SK-N-SH (cell line): ENCODE results near the gene LAPTM4A. TPM values are rescaled to one million over a fixed set of nuclear protein-coding genes. Genes with fewer than 3 reads are reported as not detected.

ENCODE experiments used
- CTCF ChIA-PET: fragments of 300-600, 350-600 bp; formaldehyde crosslinking; extraction: SDS; loops from one replicate; lab custom pipeline; 2021; lab: Yijun Ruan, JAX
- POLR2A ChIA-PET: fragments of 350-600 bp; sonication (Branson Sonifier 250); formaldehyde crosslinking; extraction: SDS; loops from one replicate; lab custom pipeline; 2020; ENCODE audit warnings: antibody characterized with exemption, inconsistent platforms; lab: Yijun Ruan, JAX
- DNase-seq: peaks from one replicate; pipeline ENCODE4 v3.0.0; 2012
- H2AFZ ChIP-seq: fragments of 200-600 bp; sonication (generic); 2 replicates; pipeline ENCODE4 v1.8.1; 2016; ENCODE audit warnings: antibody characterized with exemption, mild to moderate bottlenecking, low read depth
- H3F3A ChIP-seq: fragments of 200-600 bp; sonication (generic); replicated peaks from 2 replicates; pipeline ENCODE3; 2016; ENCODE audit warnings: antibody characterized with exemption, mild to moderate bottlenecking; ENCODE audit not compliant: insufficient read depth
- H3K27ac ChIP-seq, 2 experiments: fragments of 200-500 bp in 1 of 2; fragments of 200-600 bp in 1 of 2; sonication (Bioruptor generic) in 1 of 2; sonication (generic), shearing (Covaris generic) in 1 of 2; 2 replicates each; pipeline versions ENCODE4 v1.5.1 to v1.6.1; 2014 to 2016; ENCODE audit warnings: low read depth in 2 of 2, inconsistent platforms in 1 of 2, low read length in 1 of 2, mild to moderate bottlenecking in 1 of 2, mixed read lengths in 1 of 2
- H3K27me3 ChIP-seq: fragments of 200-600 bp; sonication (generic), shearing (Covaris generic); 2 replicates; pipeline ENCODE4 v1.6.1; 2016; ENCODE audit warnings: mixed run types; ENCODE audit not compliant: insufficient read depth
- H3K36me3 ChIP-seq, 2 experiments: fragments of 200-500 bp in 1 of 2; fragments of 200-600 bp in 1 of 2; sonication (Bioruptor generic) in 1 of 2; sonication (generic) in 1 of 2; replicated peaks in 1 of 2; 2 replicates each; pipeline versions ENCODE3 to v1.5.1; 2014 to 2016; ENCODE audit warnings: low read length in 1 of 2, mild to moderate bottlenecking in 1 of 2; ENCODE audit not compliant: insufficient read depth in 2 of 2, control insufficient read depth in 1 of 2
- H3K4me1 ChIP-seq, 2 experiments: fragments of 200-500 bp in 1 of 2; fragments of 200-600 bp in 1 of 2; sonication (Bioruptor generic) in 1 of 2; sonication (generic), shearing (Covaris generic) in 1 of 2; 2 replicates each; pipeline versions ENCODE4 v1.5.1 to v1.6.1; 2014 to 2016; ENCODE audit warnings: low read depth in 1 of 2, low read length in 1 of 2, mixed run types in 1 of 2; ENCODE audit not compliant: insufficient read depth in 2 of 2, control insufficient read depth in 1 of 2
- H3K4me2 ChIP-seq: fragments of 200-600 bp; sonication (generic), shearing (Covaris generic); 2 replicates; pipeline ENCODE4 v1.6.1; 2017; ENCODE audit warnings: mixed run types
- H3K4me3 ChIP-seq, 2 experiments: fragments of 200-500 bp in 1 of 2; fragments of 200-600 bp in 1 of 2; sonication (Bioruptor generic) in 1 of 2; sonication (generic), shearing (Covaris generic) in 1 of 2; 2 replicates each; pipeline versions ENCODE4 v1.5.1 to v1.8.1; 2014 to 2016; ENCODE audit warnings: low read depth in 2 of 2, inconsistent platforms in 1 of 2, low read length in 1 of 2, mild to moderate bottlenecking in 1 of 2, mixed read lengths in 1 of 2, moderate library complexity in 1 of 2
- H3K79me2 ChIP-seq: fragments of 200-600 bp; sonication (generic); 2 replicates; pipeline ENCODE4 v1.8.1; 2017; ENCODE audit warnings: mild to moderate bottlenecking; ENCODE audit not compliant: insufficient read depth
- H3K9ac ChIP-seq: fragments of 200-600 bp; sonication (generic); 2 replicates; pipeline ENCODE4 v1.6.1; 2017; ENCODE audit warnings: mixed run types
- H3K9me2 ChIP-seq: fragments of 200-600 bp; sonication (generic); 2 replicates; pipeline ENCODE4 v1.6.1; 2017; ENCODE audit warnings: mixed run types
- H3K9me3 ChIP-seq: fragments of 200-600 bp; sonication (generic); 2 replicates; pipeline ENCODE4 v1.6.1; 2017; ENCODE audit warnings: mixed run types, mild to moderate bottlenecking, moderate library complexity
- H4K20me1 ChIP-seq: fragments of 200-600 bp; sonication (generic); 2 replicates; pipeline ENCODE4 v1.6.1; 2017; ENCODE audit warnings: mild to moderate bottlenecking, mixed run types; ENCODE audit not compliant: insufficient read depth
- CTCF ChIP-seq: fragments of 200-600 bp; sonication (generic); IDR thresholded peaks from 2 replicates; pipeline ENCODE4 v1.6.1; 2017; ENCODE audit warnings: antibody characterized with exemption, mild to moderate bottlenecking, moderate library complexity
- ELF1 ChIP-seq: IDR thresholded peaks from 2 replicates; pipeline ENCODE4 v1.4.0; 2012
- EP300 ChIP-seq, 2 experiments: IDR thresholded peaks; 2 replicates each; pipeline versions ENCODE4 v1.4.0 to v1.6.1; 2012; ENCODE audit warnings: borderline replicate concordance in 1 of 2, low read depth in 1 of 2, low read length in 1 of 2
- EZH2phosphoT487 ChIP-seq: fragments of 200-600 bp; sonication (generic); IDR thresholded peaks from 2 replicates; pipeline ENCODE4 v1.6.1; 2017; ENCODE audit warnings: low read depth, mixed run types, mild to moderate bottlenecking, antibody characterized with exemption, moderate library complexity, borderline replicate concordance
- FOXJ3 ChIP-seq: sonication (generic); formaldehyde crosslinking; IDR thresholded peaks from 2 replicates; pipeline ENCODE4 v1.5.1; 2020; ENCODE audit warnings: mild to moderate bottlenecking, missing genetic modification reagents
- GABPA ChIP-seq: IDR thresholded peaks from 2 replicates; pipeline ENCODE4 v1.4.0; 2012; ENCODE audit warnings: low read depth, mild to moderate bottlenecking
- JUND ChIP-seq: IDR thresholded peaks from 2 replicates; pipeline ENCODE4 v1.4.0; 2012
- MXI1 ChIP-seq: IDR thresholded peaks from 2 replicates; pipeline ENCODE4 v1.6.1; 2012; ENCODE audit warnings: mild to moderate bottlenecking, low read depth, low read length, improper control_type of control experiment
- PBX3 ChIP-seq: IDR thresholded peaks from 2 replicates; pipeline ENCODE4; 2012
- POLR2AphosphoS5 ChIP-seq: IDR thresholded peaks from 2 replicates; pipeline ENCODE4 v1.6.1; 2012; ENCODE audit warnings: low read depth, low read length
- RAD21 ChIP-seq: IDR thresholded peaks from 2 replicates; pipeline ENCODE4 v1.6.1; 2012; ENCODE audit warnings: mild to moderate bottlenecking, low read length
- REST ChIP-seq: IDR thresholded peaks from 2 replicates; pipeline ENCODE4 v1.6.1; 2012; ENCODE audit warnings: mild to moderate bottlenecking, low read depth, low read length, moderate library complexity
- RFX5 ChIP-seq: IDR thresholded peaks from 2 replicates; pipeline ENCODE4 v1.6.1; 2012; ENCODE audit warnings: mild to moderate bottlenecking, improper control_type of control experiment, low read length
- SIN3A ChIP-seq: IDR thresholded peaks from 2 replicates; pipeline ENCODE4 v1.6.1; 2012; ENCODE audit warnings: low read depth, mild to moderate bottlenecking, low read length, moderate library complexity, borderline replicate concordance
- SMC3 ChIP-seq: IDR thresholded peaks from 2 replicates; pipeline ENCODE4 v1.6.1; 2012; ENCODE audit warnings: low read depth, low read length, improper control_type of control experiment
- TCF12 ChIP-seq: IDR thresholded peaks from 2 replicates; pipeline ENCODE4 v1.4.0; 2012
- TEAD4 ChIP-seq: IDR thresholded peaks from 2 replicates; pipeline ENCODE4 v1.4.0; 2012; ENCODE audit warnings: mild to moderate bottlenecking, borderline replicate concordance; ENCODE audit not compliant: insufficient read depth
- YY1 ChIP-seq: IDR thresholded peaks from 2 replicates; pipeline ENCODE4 v1.4.0; 2012; ENCODE audit warnings: low read depth, mild to moderate bottlenecking
- WGBS: methylation state at CpG from one replicate; pipeline ENCODE4 v1.1.6; 2017; ENCODE audit warnings: low lambda C conversion rate; 5-methylcytosine and 5-hydroxymethylcytosine counted together
- polyA plus RNA-seq, 3 experiments: library from polyadenylated mRNA; depleted of rRNA; stranded (reverse); fragments of >200 nt; gene quantifications; 2 replicates each; pipeline ENCODE4 v1.2.3, GENCODE V29; 2012

LAPTM4A gene
- polyA plus RNA-seq, 1 of the 3 experiments (the other 2 are of a cell fraction): 306 TPM

GRCh38 chr2:20052229-20052851 lies 912 bp upstream of the LAPTM4A start:
- H3K36me3 ChIP-seq: no peaks in the 10 kb centered on the region
- no peaks in the 10 kb centered on the region for H3K9me3 ChIP-seq
- no peaks in the 10 kb centered on the region for H3K9me2 ChIP-seq
- peak overlapping the region; percentile 85 for H3K9ac ChIP-seq
- peak overlapping the region; percentile 72 to 99 for H3K4me3 ChIP-seq
- TF ChIP-seq SIN3A (no peak), SMC3 (no peak), RFX5 (no peak), MXI1 (no peak), EP300 (IDR thresholded peaks at IDR 0.05; ENCODE audit: borderline replicate concordance in 1 of 2, low read depth in 1 of 2, low read length in 1 of 2) (no peak), TCF12 (no peak), FOXJ3 (CRISPR knock-in tag) (no peak), EZH2phosphoT487 (no peak)
- H3K4me2 ChIP-seq: peak overlapping the region; percentile 72
- WGBS: 2% methylated on average over 10 of the region's 10 CpGs
- H3K79me2 ChIP-seq: peaks cover 49% of the 10 kb centered on the region
- H3K27me3 ChIP-seq: no peaks in the 10 kb centered on the region
- peak overlapping the region; percentile 79 for H2AFZ ChIP-seq
- H3F3A ChIP-seq: peaks cover 3% of the 10 kb centered on the region
- DNase-seq: no peak
- H3K4me1 ChIP-seq: peaks cover 11 to 30% of the 10 kb centered on the region in 2 experiments; a peak in 3 of 4 replicates
- ChIA-PET POLR2A (interaction anchor here (0.9 to 3.1 kb wide), 10 partner anchors 8 to 151 kb away, joined by 3 to 30 read pairs (median 4); partner anchors contain the start of genes MATN3 and WDR35), CTCF (interaction anchor here (0.6 to 6.3 kb wide), 11 partner anchors 12 to 864 kb away, joined by 3 to 54 read pairs (median 3); partner anchors contain the start of gene MATN3)
- H4K20me1 ChIP-seq: peaks cover 22% of the 10 kb centered on the region
- peak overlapping the region; percentile 98 to 100 for H3K27ac ChIP-seq

GRCh38 chr2:20050646-20051531 lies 539 bp downstream of the LAPTM4A start:
- Histone ChIP-seq H3K4me3 (peak overlapping the region; percentile 72 to 99), H3K9me2 (no peaks in the 10 kb centered on the region), H3F3A (peaks cover 3% of the 10 kb centered on the region), H3K4me1 (peaks cover 11 to 34% of the 10 kb centered on the region in 2 experiments; a peak in 3 of 4 replicates), H2AFZ (0 out of 2 replicates have a peak overlapping the region, but pooled peaks have one; percentile 64), H3K27ac (peak overlapping the region; percentile 94 to 98), H4K20me1 (peaks cover 31% of the 10 kb centered on the region), H3K79me2 (peaks cover 62% of the 10 kb centered on the region), H3K9ac (peak overlapping the region; percentile 85), H3K27me3 (no peaks in the 10 kb centered on the region), H3K9me3 (no peaks in the 10 kb centered on the region), H3K36me3 (no peaks in the 10 kb centered on the region), H3K4me2 (peak overlapping the region; percentile 72)
- WGBS: 2% methylated on average over 44 of the region's 47 CpGs
- ChIA-PET CTCF (interaction anchor here (1.0 to 6.3 kb wide), 8 partner anchors 8 to 46 kb away, joined by 3 to 54 read pairs (median 4); partner anchors contain the start of gene MATN3), POLR2A (interaction anchor here (0.7 to 3.1 kb wide), 13 partner anchors 8 to 171 kb away, joined by 3 to 30 read pairs (median 4); partner anchors contain the start of genes MATN3 and WDR35)
- DNase-seq: peak; percentile 54
- TF ChIP-seq YY1: no peak
- TF ChIP-seq POLR2AphosphoS5: no peak
- TF ChIP-seq EZH2phosphoT487: no peak
- no peak for TF ChIP-seq GABPA
- TF ChIP-seq REST: no peak
- TF ChIP-seq RAD21: peak; percentile 43; the same call in 1 of the 2 replicates
- TF ChIP-seq JUND: no peak
- no peak for TF ChIP-seq PBX3
- no peak for TF ChIP-seq FOXJ3 (CRISPR knock-in tag)
- TF ChIP-seq SIN3A: peak; percentile 74; the same call in 1 of the 2 replicates
- TF ChIP-seq TEAD4: no peak
- no peak for TF ChIP-seq ELF1
- TF ChIP-seq CTCF: peak; percentile 39
